ENCODE measurements around the gene SMIM11.
"Not testable (repeated sequence)": the region's sequence is repeated elsewhere in the genome, so short reads cannot be mapped to it uniquely, and the experiment has no call there.

The SMIM11 gene, protein sequence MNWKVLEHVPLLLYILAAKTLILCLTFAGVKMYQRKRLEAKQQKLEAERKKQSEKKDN

DNA sequence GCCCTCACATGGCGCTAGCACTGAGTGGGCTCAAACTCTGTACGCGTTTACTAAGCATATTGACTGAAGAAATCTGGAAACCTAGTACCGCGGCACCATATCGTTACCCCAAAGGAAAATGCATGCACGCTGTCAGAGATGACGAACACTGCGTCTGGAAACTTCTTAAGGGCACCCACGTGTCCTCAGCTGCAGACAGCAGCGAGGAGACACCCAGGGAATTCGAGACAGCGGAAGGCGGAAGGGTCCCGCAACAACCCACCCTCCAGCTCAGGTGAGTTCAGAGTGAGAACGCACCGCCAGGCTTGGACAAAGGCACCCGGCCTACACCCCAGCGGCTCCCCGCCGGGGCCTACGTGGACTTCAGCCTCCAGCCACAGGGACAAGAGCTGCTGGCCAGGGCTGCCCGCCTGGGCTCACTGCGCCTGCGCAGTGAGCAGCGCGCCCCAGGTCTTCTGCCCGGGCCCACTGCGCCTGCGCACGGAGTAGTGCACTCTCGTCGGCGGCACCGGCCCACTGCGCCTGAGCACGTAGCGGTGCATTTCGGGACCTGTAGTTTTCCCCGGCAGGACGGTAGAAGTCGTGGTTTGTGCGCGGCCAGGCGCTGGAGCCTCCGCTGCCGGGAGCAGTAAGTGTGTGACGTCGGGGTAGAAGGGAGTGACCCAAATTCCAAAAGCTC lies at the start of gene SMIM11:
Gene SMIM11 (plus strand): TSS at position 568 of the 679 bp plus-strand sequence. CDS start 3,998 bp downstream, outside the sequence.
- DNase-seq (ENCODE audit: low read depth) = not testable (repeated sequence)

DNA sequence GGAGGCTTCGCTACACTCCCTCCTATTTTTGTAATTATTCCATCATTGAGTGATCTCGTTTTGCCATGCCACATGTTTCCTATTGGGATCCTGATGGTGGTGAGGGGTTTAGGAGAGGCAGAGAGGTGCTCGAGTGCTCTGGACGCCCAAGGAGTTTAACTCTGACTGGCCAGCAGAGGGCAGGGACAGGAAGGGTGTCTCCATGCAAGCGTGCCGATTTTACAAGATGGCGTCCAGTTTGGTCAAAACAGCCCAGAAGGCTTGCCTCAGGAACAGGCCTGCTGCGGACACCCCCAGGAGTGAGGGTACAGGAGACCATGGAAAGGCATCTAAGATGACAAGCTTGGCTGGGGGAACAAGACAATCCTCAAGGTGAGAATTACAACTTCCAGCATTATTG lies 45.3 kb upstream of the SMIM11 start:
- no peak for DNase-seq (ENCODE audit: low read depth)

DNA sequence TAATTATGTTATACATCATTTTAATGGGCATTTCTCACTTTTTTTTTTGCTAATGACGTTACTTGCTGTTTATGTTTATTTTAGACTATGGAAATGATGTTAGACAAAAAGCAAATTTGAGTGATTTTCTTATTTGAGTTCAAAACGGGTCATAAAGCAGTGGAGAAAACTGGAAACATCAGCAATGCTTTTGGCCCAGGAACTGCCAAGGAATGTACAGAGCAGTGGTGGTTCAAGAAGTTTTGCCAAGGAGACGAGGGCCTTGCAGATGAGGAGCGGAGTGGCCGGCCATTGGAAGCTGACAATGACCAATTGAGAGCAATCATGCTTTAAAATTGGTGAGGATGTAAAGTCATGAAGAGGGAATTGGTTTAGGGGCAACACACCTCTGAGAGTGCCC lies 43.6 kb upstream of the SMIM11 start:
- no peak for DNase-seq (ENCODE audit: low read depth)

DNA sequence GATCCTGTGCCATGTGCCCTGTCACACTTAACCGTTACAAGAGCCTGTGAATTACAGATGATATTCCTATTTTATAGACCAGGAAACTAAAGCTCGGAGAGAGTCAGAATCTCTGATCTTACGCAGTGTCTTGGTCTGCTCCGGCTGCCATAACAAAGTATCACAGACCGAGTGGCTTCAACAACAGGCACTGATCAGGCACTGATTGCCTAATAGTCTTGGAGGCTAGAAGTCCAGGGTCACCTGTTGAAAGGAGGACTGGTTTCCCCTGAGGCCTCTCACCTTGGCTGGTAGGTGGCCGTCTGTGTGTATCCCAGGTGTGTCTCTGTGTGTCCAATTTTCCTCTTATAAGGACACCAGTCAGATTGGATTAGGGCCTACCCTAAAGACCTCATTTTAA lies 43.0 kb upstream of the SMIM11 start:
- DNase-seq (ENCODE audit: low read depth) = no peak

DNA sequence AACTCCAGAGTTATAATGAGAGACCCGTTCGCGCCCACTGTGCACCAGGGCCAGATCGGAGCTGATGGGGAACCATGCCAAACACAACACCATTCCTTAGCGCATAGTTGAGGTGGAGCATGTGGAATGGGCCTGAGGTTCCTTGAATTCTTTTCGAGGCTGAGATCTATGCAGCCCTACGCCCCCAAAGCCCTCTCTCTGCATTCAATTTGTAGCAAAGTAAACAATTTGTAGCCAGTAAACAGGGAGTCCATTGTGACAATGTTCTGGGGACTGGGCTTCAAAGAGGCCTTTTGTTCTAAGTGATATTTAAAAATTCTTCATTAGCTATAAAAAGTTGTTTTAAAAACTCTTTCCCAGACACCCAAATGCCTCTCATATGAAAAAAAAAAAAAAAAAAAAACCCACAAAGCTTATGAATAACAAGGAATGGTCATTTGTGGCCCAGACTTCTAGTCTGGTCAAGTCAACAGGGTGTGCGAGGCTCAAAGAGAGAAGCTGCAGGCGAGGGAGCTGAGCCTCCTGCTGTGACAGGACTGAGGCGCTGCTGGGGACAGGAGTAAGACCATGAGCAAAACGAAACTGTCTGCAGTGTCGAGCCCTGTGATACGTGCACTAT lies 42.1 kb upstream of the SMIM11 start:
- DNase-seq (ENCODE audit: low read depth) = no peak

DNA sequence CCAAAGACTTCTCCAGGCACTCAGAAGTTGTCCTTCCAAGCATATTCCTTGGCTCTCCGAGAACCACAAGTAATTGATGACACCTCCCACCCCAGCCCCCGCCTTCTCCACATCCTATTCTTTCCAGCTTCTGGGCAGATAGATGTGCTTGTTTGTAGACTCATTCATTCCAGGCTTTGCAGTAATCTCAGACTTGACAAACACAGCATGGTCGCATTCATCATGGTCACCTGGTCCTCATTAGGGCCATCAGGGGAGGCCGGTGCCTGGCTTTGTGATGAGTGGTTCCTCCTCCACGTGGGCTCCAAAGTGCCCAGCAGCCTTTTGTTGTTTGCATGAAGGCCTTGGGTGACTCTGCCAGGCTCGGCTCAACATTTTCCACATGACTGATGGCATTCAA lies 40.0 kb upstream of the SMIM11 start:
- DNase-seq (ENCODE audit: low read depth) = no peak

DNA sequence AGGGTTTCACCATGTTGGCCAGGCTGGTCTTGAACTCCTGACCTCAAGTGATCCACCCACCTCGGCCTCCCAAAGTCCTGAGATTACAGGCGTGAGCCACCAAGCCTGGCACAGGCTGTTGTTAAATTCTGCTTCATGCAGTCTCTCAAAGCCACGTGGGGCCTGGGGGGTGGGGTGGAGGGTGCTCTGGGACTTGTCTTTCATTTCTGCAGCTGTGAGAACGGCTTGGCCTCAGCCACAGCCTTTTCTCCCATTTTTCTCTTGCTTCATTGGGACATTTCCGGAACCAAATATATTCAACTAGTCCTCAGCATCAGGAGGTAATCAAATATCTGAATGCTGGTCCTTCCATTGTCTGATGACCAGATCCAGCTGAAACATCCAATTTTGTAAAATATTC lies 39.1 kb upstream of the SMIM11 start:
- no peak for DNase-seq (ENCODE audit: low read depth)

DNA sequence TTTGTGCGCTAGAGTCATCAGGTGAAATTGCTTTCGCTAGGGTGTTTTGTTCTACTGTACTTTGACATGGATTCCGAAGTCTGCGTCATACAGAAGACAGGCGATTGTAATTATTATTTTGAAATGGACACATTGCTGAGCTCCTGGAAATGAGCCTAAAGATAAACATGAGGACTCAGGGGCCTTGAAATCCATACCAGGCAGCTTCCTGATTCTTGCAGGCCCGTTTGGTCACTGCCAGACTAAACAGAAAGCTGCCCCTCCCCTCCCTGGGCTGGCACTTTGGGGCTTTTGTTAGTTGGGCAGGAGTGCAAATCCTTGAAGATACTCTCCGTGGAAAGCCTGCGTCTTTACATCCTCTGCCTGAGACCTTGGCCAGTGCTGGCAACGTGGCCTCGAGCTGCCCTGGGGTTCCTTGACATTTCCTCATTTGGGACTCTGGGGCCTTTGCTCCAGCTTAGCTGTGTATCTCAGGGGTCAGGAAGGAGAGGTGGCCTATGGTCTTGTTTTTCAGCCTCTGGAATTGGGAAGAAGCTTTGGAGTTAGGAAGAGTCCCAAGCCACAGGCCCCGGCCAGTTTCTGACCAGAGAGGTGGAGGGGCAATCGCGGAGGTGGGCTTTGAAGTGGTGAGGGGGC lies 38.4 kb upstream of the SMIM11 start:
- no peak for DNase-seq (ENCODE audit: low read depth)

DNA sequence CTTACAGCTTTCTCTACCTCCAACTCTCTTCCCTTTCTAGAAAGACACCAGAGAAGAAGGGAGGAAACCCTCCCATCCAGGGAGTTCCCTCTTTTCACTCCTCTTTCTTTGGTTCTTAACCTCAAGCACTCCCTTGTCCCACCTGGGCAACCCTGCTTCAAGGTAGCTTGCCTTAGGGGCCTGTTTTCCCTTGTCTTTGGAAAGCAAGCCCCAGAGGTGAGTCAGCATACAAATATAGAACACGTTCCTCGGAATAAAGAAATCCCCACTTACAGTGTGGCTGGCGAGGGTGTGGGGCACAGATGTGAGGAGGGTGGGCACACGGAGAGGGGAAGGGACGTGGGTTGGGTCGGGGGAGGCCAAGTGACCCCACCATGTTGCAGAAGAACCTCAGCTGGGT lies 37.6 kb upstream of the SMIM11 start:
- DNase-seq (ENCODE audit: low read depth) = no peak

DNA sequence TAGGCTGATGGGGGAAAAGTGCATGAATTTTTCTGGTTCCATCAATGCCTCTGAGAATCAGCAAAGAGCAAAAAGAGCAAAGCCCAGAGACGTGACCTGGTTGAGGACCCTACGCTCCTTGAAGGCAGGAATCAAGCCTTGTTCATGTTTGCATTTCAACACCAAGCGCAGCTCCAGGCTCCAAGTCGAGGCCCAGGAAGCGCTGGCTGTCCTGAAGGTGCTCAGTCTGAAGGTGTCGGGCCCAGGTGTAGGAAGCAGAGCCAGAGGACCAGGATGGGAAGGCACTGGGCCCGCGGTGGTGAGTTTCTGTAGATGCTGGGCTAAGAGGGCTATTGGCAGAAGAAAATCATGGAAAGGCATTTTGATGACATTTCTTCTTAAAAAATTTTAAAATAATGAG lies 37.1 kb upstream of the SMIM11 start:
- DNase-seq (ENCODE audit: low read depth) = no peak

DNA sequence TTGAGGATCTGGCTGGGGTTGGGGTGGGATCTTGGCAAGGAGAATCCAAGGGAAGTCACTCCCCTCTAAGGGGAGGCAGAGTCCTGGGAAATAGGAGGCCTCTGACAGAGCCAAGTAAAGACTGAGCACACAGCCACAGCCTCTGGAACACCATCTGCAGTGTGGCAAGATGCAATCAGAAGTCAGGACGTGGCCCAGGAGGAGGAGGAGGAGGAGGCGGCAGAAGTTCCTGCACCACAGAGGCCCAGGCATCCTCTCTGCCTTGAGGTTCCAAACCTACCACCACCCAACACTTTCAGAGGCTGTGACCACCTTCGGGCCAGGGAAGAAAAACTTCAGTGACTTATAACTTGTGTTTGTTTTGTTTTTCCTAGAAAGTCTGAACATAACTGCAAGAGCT lies 35.2 kb upstream of the SMIM11 start:
- DNase-seq (ENCODE audit: low read depth) = no peak

DNA sequence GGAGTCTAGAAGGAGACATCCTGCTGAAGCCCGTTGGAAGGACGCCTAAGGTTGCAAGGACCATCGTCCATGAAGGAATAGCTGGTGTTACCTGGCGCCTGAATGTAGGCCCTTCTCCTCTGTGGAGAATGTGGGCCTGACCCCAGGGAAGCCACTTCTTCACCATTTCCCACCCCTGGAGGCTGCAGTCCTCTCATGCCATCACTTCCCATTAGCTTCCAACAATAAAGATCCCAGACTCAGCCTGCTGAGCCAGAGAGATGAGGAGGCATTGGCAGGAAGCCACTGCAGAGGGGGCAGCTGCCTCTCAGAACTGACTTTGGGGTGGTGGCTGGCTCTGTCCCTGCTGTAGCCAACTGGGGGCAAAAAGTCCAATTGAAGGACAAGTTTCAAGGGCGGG lies 32.8 kb upstream of the SMIM11 start:
- no peak for DNase-seq (ENCODE audit: low read depth)

DNA sequence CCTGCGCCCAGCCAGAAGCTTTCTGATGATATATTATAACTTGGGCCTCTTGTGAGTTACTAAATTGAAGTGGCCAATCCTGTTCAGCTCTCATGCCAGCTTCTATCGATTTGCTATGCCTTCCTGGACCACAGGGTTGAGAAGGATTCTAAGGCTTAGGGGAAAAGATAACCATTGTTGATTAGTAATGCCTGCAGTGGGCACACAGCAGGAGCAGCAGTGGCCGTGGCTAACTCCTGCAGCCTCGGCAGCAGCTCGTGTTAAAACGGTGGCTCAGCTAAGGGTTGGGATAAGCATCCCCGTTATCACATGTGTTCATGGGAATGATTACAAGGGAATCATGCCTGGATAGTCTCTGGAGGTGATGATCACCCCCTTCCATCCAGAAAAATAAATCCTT lies 32.0 kb upstream of the SMIM11 start:
- no peak for DNase-seq (ENCODE audit: low read depth)

DNA sequence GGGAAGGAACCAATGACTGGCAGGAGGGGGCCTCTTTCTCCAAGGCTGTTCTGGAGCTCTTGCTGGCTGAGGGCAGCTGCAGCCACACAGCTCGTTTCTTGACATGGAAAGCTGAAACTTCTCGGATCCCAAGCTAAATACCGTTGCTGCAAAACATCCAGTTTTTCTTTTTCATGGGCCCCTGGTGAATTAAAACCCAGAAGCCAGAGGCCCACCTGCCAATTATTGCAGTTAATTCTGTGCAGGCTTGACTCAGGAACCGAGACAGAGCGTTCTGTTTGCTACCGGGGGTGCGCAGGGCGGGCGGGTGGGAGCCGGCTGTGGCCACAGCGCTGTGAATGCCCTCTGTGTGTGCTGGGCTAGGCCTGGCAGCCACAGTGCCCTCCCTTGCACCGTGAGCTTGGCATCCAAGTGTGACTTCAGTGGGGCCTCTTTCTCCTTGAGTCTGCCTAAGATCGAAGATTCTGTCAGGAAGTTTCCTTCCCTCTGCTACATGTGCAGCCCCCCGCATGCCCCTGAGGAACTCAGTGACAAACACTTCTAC lies 31.4 kb upstream of the SMIM11 start:
- no peak for DNase-seq (ENCODE audit: low read depth)

DNA sequence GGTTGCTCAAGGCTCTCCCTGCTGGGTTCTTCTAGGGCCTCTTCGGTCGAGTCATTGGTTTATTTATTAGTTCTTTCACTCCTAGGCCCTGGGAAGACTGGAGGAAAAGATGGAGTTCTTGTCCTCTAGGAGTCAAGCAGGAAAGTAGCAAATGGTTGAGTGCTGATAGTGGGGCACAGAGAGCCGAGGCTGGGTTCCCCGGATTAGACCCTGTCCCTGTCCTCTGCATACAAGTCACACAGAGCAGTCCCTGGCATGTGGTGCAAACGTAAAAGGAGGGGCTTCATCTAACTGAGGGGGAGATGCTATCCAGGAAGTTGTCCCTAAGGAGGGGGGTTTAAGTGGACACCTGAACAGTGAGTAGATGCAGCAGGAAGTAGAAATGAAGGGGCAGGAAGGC lies 30.7 kb upstream of the SMIM11 start:
- DNase-seq (ENCODE audit: low read depth) = no peak

DNA sequence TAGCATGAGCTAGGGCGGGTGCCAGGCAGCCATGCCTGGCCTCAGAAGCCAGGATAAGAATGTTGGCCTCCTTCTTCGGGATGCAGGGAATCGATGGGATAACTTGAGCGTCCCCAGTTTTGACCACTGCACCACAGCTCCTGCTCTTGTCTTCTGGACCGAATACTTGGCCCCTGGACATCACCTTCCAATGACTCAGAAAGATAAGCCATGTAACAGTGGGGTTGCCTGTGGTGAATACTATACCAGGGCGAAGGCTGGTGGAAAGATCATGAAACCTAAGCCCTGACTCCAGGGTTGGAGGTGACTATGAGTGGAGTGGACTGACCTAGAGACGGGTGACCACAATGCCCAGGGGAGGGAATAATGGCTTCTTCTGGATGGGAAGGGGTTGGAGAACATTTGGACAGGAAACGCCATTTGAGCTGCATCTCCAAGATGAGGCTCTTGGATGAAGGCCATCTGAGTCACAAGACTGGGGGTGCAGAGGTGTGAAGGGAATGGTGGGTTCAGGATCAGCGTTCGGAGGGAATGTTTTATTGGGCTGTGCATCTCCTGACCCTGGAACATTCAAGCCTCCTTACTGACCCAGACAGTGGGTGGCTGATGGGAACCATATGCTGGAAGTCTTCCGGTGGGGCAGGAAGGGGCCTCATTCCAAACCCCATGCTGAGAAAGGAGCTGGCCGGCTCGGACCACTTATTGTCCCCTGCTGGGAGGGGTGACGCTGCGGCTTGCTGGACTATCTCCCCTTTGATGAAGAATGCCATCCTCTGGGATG lies 30.0 kb upstream of the SMIM11 start:
- no peak for DNase-seq (ENCODE audit: low read depth)

DNA sequence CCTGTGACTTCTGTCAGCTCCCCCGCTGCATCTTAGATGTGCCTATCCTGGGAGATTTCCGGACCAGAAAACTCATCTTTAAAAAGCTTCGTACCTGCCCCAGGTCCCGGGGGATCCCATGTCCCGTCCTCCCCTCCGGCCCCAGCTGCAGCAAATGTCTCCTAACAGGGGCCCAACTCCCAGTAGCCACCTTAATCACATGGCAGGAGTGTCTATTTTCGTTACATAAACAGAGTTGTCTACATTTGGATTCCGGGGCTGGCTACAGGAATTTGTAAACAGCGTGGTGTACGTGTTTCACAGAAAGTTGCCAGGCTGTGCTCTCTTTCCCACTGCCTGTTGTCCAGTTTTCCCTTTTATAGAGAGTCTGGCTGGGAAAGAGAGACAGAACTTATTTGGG lies 29.4 kb upstream of the SMIM11 start:
- DNase-seq (ENCODE audit: low read depth) = no peak

DNA sequence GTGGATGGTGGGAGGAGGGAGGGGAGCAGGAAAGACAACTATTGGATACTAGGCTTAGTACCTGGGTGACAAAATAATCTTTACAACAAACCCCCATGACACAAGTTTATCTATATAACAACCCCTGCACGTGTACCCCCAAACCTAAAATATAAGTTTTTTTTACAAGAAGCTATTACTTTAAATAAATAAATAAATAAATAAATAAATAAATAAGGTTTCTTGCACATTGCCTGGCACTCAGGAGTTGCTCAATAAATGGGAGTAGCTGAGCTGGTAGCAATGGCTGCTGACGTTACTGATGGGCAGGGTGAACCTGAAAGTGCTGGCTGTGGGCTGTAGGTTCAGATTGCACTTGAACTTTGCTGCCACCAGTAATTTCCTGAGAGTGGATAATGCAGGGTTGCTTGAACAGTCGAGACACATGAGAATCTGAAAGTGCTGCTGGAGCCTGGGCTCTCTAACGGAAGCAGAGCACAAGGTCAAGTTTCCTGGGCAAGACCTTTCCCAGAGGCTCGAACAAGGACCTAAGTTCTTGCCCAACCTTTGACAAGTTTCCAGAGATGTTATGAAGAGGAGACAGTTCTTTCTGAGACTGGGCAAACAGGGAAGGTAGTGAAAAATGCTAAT lies 26.3 kb upstream of the SMIM11 start:
- no peak for DNase-seq (ENCODE audit: low read depth)

DNA sequence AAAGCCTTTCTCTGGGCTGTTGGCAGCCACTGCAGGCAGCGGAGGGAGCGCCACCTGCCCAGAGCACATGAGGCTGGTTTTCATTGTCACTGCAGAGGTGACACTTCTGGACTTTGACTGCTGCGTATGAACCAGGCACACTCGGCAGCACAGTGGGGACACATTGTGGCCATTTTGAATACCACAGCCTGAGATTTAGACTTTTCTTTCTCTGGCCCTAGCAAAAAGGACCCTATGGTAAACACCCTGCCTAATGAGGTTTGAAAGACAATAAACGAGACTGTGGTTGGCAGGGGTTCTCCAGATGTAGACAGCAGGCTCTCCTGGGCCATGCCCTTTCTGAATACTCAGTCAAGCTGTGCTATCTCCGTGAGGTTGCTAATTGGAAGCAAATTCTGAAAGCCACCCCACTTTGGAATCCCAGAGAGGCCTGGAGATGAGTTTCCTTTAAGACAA lies 23.5 kb upstream of the SMIM11 start:
- peak; percentile 7 for DNase-seq (ENCODE audit: low read depth)

DNA sequence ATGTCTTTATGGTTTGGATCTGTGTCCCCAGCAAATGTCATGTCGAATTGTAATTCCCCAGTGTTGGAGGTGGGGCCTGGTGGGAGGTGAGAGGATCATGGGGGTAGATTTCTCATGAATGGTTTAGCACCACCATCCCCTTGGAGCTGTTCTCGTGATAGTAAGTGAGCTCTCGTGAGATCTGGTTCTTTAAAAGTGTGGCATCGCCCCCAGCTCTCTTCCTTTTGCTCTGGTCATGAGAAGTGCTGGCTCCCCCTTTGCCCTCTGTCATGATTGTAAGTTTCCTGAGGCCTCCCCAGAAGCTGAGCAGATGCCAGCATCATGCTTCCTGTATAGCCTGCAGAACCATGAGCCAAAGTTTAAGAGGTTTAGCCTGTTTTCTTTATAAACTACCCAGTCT lies 22.8 kb upstream of the SMIM11 start:
- no peak for DNase-seq (ENCODE audit: low read depth)

DNA sequence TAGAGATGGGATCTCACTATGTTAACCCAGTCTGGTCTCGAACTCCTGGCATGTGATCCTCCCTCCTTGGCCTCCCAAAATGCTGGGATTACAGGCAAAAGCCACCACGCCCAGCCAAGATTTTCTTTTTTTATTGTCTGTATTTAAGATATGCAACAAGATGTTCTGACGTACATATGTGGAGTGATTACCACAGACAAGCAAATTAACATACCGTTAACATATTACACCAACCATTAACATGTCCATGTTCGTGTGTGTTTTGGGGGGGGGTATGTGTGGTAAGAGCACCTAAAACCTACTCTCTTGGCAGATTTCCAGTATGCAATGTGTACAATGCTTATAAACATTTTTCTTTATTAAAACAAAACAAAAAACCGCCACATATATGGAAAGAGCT lies 22.1 kb upstream of the SMIM11 start:
- no peak for DNase-seq (ENCODE audit: low read depth)

DNA sequence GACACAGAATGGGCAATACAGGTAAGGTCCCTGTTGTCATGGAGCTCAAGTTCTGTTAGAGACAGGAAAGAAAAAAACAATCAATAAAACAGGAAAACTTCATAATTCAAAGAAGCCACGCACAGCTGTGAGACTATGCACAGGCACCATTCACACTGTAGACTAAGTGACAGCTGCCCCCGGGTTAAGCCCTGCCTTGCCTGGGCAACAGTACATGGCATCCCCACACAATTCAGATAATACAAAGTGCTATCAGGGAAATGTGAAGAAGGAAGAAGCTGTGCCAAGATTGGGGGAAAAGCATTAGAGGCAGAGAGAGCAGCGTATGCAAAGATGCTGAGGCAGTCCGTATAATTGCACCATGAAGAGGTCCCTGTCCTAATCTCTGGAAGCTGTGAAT lies 20.5 kb upstream of the SMIM11 start:
- no peak for DNase-seq (ENCODE audit: low read depth)

Data from activated T-cell treated with anti-CD3 and anti-CD28 coated beads for 48 hours (primary cell).